Measurements from ENCODE around the gene FAM76A.

DNA sequence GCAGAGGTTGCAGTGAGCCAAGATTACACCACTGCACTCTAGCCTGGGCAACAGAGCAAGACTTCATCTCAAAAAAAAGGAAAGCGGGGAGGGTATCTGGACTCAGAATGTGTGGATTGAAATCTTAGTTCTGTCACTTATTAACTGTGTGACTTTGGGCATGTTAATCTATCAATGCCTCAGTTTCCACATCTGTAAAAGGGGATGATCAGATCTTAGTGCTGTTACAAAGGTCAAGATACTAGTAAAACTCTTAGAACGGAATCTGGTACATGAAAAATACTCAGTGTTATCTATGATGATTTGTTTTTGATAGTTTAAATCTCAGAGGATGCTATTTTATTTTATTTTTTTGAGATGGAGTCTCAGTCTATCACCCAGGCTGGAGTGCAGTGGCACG lies 10.5 kb downstream of the FAM76A start:
- TF ChIP-seq, protein P1, sequence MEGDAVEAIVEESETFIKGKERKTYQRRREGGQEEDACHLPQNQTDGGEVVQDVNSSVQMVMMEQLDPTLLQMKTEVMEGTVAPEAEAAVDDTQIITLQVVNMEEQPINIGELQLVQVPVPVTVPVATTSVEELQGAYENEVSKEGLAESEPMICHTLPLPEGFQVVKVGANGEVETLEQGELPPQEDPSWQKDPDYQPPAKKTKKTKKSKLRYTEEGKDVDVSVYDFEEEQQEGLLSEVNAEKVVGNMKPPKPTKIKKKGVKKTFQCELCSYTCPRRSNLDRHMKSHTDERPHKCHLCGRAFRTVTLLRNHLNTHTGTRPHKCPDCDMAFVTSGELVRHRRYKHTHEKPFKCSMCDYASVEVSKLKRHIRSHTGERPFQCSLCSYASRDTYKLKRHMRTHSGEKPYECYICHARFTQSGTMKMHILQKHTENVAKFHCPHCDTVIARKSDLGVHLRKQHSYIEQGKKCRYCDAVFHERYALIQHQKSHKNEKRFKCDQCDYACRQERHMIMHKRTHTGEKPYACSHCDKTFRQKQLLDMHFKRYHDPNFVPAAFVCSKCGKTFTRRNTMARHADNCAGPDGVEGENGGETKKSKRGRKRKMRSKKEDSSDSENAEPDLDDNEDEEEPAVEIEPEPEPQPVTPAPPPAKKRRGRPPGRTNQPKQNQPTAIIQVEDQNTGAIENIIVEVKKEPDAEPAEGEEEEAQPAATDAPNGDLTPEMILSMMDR (IDR thresholded peaks at IDR 0.05): no peak
- TF ChIP-seq POLR2A (IDR thresholded peaks at IDR 0.05): no peak

Measured in testis (tissue), 2 donors.